ENCODE results near the gene TIMM23B.
"Not testable (repeated sequence)": the region's sequence is repeated elsewhere in the genome, so short reads cannot be mapped to it uniquely, and the experiment has no call there.

TIMM23B gene

GRCh38 chr10:49948142-49948541 is 6.3 kb downstream of the TIMM23B start:
- H3K36me3 ChIP-seq (ENCODE audit: insufficient read depth, low read length); H3K4me1 ChIP-seq (ENCODE audit: insufficient read depth, low read length); H3K9me3 ChIP-seq (ENCODE audit: control insufficient read depth, insufficient read depth, low read length); H3K9ac ChIP-seq (ENCODE audit: low read depth, low read length): not testable (repeated sequence)

- not testable (repeated sequence) for H3K4me1 ChIP-seq (ENCODE audit: insufficient read depth, low read length); H3K9ac ChIP-seq (ENCODE audit: low read depth, low read length)
Observed at GRCh38 chr10:49948737-49949136, 6.9 kb downstream of the TIMM23B start.

GRCh38 chr10:49952006-49952405 is 10.2 kb downstream of the TIMM23B start:
- H3K9ac ChIP-seq (ENCODE audit: low read depth, low read length); H3K36me3 ChIP-seq (ENCODE audit: insufficient read depth, low read length); H3K9me3 ChIP-seq (ENCODE audit: control insufficient read depth, insufficient read depth, low read length): not testable (repeated sequence)

More at GRCh38 chr10:49948737-49949136, 6.9 kb downstream of the TIMM23B start:
- H3K36me3 ChIP-seq (ENCODE audit: insufficient read depth, low read length); H3K9me3 ChIP-seq (ENCODE audit: control insufficient read depth, insufficient read depth, low read length): not testable (repeated sequence)

GRCh38 chr10:49953122-49953521 is 11.3 kb downstream of the TIMM23B start:
- H3K9ac ChIP-seq (ENCODE audit: low read depth, low read length); H3K4me1 ChIP-seq (ENCODE audit: insufficient read depth, low read length): not testable (repeated sequence)

More at GRCh38 chr10:49952006-49952405, 10.2 kb downstream of the TIMM23B start:
- not testable (repeated sequence) for H3K4me1 ChIP-seq (ENCODE audit: insufficient read depth, low read length)

GRCh38 chr10:49970331-49970857 is 28.5 kb downstream of the TIMM23B start:
- not testable (repeated sequence) for H3K4me1 ChIP-seq (ENCODE audit: insufficient read depth, low read length); H3K36me3 ChIP-seq (ENCODE audit: insufficient read depth, low read length); H3K9me3 ChIP-seq (ENCODE audit: control insufficient read depth, insufficient read depth, low read length); H3K9ac ChIP-seq (ENCODE audit: low read depth, low read length)

More at GRCh38 chr10:49953122-49953521, 11.3 kb downstream of the TIMM23B start:
- not testable (repeated sequence) for H3K36me3 ChIP-seq (ENCODE audit: insufficient read depth, low read length); H3K9me3 ChIP-seq (ENCODE audit: control insufficient read depth, insufficient read depth, low read length)

GRCh38 chr10:49971466-49971865 is 29.6 kb downstream of the TIMM23B start:
- not testable (repeated sequence) for H3K4me1 ChIP-seq (ENCODE audit: insufficient read depth, low read length); H3K9ac ChIP-seq (ENCODE audit: low read depth, low read length); H3K9me3 ChIP-seq (ENCODE audit: control insufficient read depth, insufficient read depth, low read length); H3K36me3 ChIP-seq (ENCODE audit: insufficient read depth, low read length)

- not testable (repeated sequence) for H3K4me1 ChIP-seq (ENCODE audit: insufficient read depth, low read length); H3K9me3 ChIP-seq (ENCODE audit: control insufficient read depth, insufficient read depth, low read length); H3K9ac ChIP-seq (ENCODE audit: low read depth, low read length); H3K36me3 ChIP-seq (ENCODE audit: insufficient read depth, low read length)
Observed at GRCh38 chr10:49972094-49972493, 30.2 kb downstream of the TIMM23B start.

- H3K9ac ChIP-seq (ENCODE audit: low read depth, low read length); H3K9me3 ChIP-seq (ENCODE audit: control insufficient read depth, insufficient read depth, low read length); H3K4me1 ChIP-seq (ENCODE audit: insufficient read depth, low read length); H3K36me3 ChIP-seq (ENCODE audit: insufficient read depth, low read length): not testable (repeated sequence)
Observed at GRCh38 chr10:49977756-49978155, 35.9 kb downstream of the TIMM23B start.

- not testable (repeated sequence) for H3K9me3 ChIP-seq (ENCODE audit: control insufficient read depth, insufficient read depth, low read length); H3K4me1 ChIP-seq (ENCODE audit: insufficient read depth, low read length); H3K36me3 ChIP-seq (ENCODE audit: insufficient read depth, low read length); H3K9ac ChIP-seq (ENCODE audit: low read depth, low read length)
Observed at GRCh38 chr10:49987207-49987606, 45.4 kb downstream of the TIMM23B start.

- not testable (repeated sequence) for H3K9me3 ChIP-seq (ENCODE audit: control insufficient read depth, insufficient read depth, low read length); H3K36me3 ChIP-seq (ENCODE audit: insufficient read depth, low read length); H3K9ac ChIP-seq (ENCODE audit: low read depth, low read length); H3K4me1 ChIP-seq (ENCODE audit: insufficient read depth, low read length)
Observed at GRCh38 chr10:49988376-49988775, 46.5 kb downstream of the TIMM23B start, which contains the start of gene AGAP6. TSS of gene AGAP6 (plus strand) at chr10:49988406. CDS start at chr10:49988716, 310 bp downstream.

- not testable (repeated sequence) for H3K4me1 ChIP-seq (ENCODE audit: insufficient read depth, low read length); H3K9me3 ChIP-seq (ENCODE audit: control insufficient read depth, insufficient read depth, low read length); H3K36me3 ChIP-seq (ENCODE audit: insufficient read depth, low read length); H3K9ac ChIP-seq (ENCODE audit: low read depth, low read length)
Observed at GRCh38 chr10:49995321-49995720, 53.5 kb downstream of the TIMM23B start.

- not testable (repeated sequence) for H3K4me1 ChIP-seq (ENCODE audit: insufficient read depth, low read length); H3K9me3 ChIP-seq (ENCODE audit: control insufficient read depth, insufficient read depth, low read length); H3K36me3 ChIP-seq (ENCODE audit: insufficient read depth, low read length); H3K9ac ChIP-seq (ENCODE audit: low read depth, low read length)
Observed at GRCh38 chr10:50014024-50014423, 72.2 kb downstream of the TIMM23B start.

- not testable (repeated sequence) for H3K9ac ChIP-seq (ENCODE audit: low read depth, low read length); H3K36me3 ChIP-seq (ENCODE audit: insufficient read depth, low read length); H3K4me1 ChIP-seq (ENCODE audit: insufficient read depth, low read length); H3K9me3 ChIP-seq (ENCODE audit: control insufficient read depth, insufficient read depth, low read length)
Observed at GRCh38 chr10:50015596-50016220, 73.9 kb downstream of the TIMM23B start.

- not testable (repeated sequence) for H3K9me3 ChIP-seq (ENCODE audit: control insufficient read depth, insufficient read depth, low read length); H3K9ac ChIP-seq (ENCODE audit: low read depth, low read length); H3K4me1 ChIP-seq (ENCODE audit: insufficient read depth, low read length); H3K36me3 ChIP-seq (ENCODE audit: insufficient read depth, low read length)
Observed at GRCh38 chr10:50016926-50017325, 75.1 kb downstream of the TIMM23B start.

GRCh38 chr10:50017646-50018045 is 75.8 kb downstream of the TIMM23B start:
- H3K9me3 ChIP-seq (ENCODE audit: control insufficient read depth, insufficient read depth, low read length); H3K36me3 ChIP-seq (ENCODE audit: insufficient read depth, low read length): not testable (repeated sequence)

GRCh38 chr10:50019279-50019678 is 77.4 kb downstream of the TIMM23B start:
- not testable (repeated sequence) for H3K4me1 ChIP-seq (ENCODE audit: insufficient read depth, low read length); H3K9ac ChIP-seq (ENCODE audit: low read depth, low read length); H3K9me3 ChIP-seq (ENCODE audit: control insufficient read depth, insufficient read depth, low read length); H3K36me3 ChIP-seq (ENCODE audit: insufficient read depth, low read length)

More at GRCh38 chr10:50017646-50018045, 75.8 kb downstream of the TIMM23B start:
- not testable (repeated sequence) for H3K4me1 ChIP-seq (ENCODE audit: insufficient read depth, low read length); H3K9ac ChIP-seq (ENCODE audit: low read depth, low read length)
